ENCODE measurements around the gene RLF. TPM values are rescaled to one million over a fixed set of nuclear protein-coding genes. Genes with fewer than 3 reads are reported as not detected.
A peak's percentile ranks its signal among the peaks of the same experiment; 100 is the strongest.

RLF gene, protein sequence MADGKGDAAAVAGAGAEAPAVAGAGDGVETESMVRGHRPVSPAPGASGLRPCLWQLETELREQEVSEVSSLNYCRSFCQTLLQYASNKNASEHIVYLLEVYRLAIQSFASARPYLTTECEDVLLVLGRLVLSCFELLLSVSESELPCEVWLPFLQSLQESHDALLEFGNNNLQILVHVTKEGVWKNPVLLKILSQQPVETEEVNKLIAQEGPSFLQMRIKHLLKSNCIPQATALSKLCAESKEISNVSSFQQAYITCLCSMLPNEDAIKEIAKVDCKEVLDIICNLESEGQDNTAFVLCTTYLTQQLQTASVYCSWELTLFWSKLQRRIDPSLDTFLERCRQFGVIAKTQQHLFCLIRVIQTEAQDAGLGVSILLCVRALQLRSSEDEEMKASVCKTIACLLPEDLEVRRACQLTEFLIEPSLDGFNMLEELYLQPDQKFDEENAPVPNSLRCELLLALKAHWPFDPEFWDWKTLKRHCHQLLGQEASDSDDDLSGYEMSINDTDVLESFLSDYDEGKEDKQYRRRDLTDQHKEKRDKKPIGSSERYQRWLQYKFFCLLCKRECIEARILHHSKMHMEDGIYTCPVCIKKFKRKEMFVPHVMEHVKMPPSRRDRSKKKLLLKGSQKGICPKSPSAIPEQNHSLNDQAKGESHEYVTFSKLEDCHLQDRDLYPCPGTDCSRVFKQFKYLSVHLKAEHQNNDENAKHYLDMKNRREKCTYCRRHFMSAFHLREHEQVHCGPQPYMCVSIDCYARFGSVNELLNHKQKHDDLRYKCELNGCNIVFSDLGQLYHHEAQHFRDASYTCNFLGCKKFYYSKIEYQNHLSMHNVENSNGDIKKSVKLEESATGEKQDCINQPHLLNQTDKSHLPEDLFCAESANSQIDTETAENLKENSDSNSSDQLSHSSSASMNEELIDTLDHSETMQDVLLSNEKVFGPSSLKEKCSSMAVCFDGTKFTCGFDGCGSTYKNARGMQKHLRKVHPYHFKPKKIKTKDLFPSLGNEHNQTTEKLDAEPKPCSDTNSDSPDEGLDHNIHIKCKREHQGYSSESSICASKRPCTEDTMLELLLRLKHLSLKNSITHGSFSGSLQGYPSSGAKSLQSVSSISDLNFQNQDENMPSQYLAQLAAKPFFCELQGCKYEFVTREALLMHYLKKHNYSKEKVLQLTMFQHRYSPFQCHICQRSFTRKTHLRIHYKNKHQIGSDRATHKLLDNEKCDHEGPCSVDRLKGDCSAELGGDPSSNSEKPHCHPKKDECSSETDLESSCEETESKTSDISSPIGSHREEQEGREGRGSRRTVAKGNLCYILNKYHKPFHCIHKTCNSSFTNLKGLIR (N-terminal part only)
- 10 to 100 TPM; 19.9 to 27.6 (median 23.4) TPM for total RNA-seq
- 1 to 10 TPM; 2.4 to 6.1 (median 3.5) TPM for polyA plus RNA-seq

GRCh38 chr1:40161125-40161887 lies at the start of gene RLF:
Gene RLF, plus strand, starts transcription at chr1:40161387. Its CDS starts 13 bp downstream, at chr1:40161400.
- Histone ChIP-seq H3K9me3 (no peaks in the 10 kb centered on the region), H3K4me3 (peak within 1 kb of the TSS; percentile 69 to 97 (median 84)), H3K27me3 (no peaks in the 10 kb centered on the region), H3K4me1 (peaks cover 0 to 44% (median 35%) of the 10 kb centered on the region in 4 donors), H3K27ac (peak within 1 kb of the TSS; percentile 92 to 97 (median 94)), H3K36me3 (no peaks in the 10 kb centered on the region)
- intact Hi-C loops (cut with DNase I) = loop anchor here (2.0 kb wide), 2 partner anchors 97 to 153 kb away; partner anchors contain the start of gene ZMPSTE24
- peak; percentile 98 for DNase-seq
- TF ChIP-seq CTCF (IDR thresholded peaks at IDR 0.05) (peak in 1 of 4 experiments; percentile 8), EP300 (IDR thresholded peaks at IDR 0.05) (peak in 1 of 4 donors; percentile 89), POLR2AphosphoS5 (IDR thresholded peaks at IDR 0.05) (peak; percentile 96 to 98 (median 98)), POLR2A (IDR thresholded peaks at IDR 0.05) (peak; percentile 88 to 94)
- 0% methylated on average over 62 of the region's 62 CpGs for WGBS, 2 donors

- DNase-seq = no peak
- Histone ChIP-seq H3K9me3 (peaks cover 0 to 10% (median 7%) of the 10 kb centered on the region in 4 donors), H3K4me1 (no peaks in the 10 kb centered on the region), H3K27ac (no peak overlapping the region), H3K4me3 (no peak overlapping the region), H3K36me3 (no peaks in the 10 kb centered on the region), H3K27me3 (no peaks in the 10 kb centered on the region)
- WGBS, 2 donors = 91 to 92% methylated on average over 3 of the region's 3 CpGs
- intact Hi-C loops (cut with DNase I) = no loop called here
- TF ChIP-seq CTCF (IDR thresholded peaks at IDR 0.05) (no peak), POLR2A (IDR thresholded peaks at IDR 0.05) (no peak), POLR2AphosphoS5 (IDR thresholded peaks at IDR 0.05) (no peak), EP300 (IDR thresholded peaks at IDR 0.05) (no peak)
Observed at GRCh38 chr1:40114400-40114799, 46.8 kb upstream of the RLF start.

- TF ChIP-seq POLR2AphosphoS5 (IDR thresholded peaks at IDR 0.05) = no peak
- TF ChIP-seq EP300 (IDR thresholded peaks at IDR 0.05) = no peak
- no peak for TF ChIP-seq POLR2A (IDR thresholded peaks at IDR 0.05)
- no peak for TF ChIP-seq CTCF (IDR thresholded peaks at IDR 0.05)
- intact Hi-C loops (cut with DNase I) = no loop called here
- H3K4me3 ChIP-seq = no peak overlapping the region
- H3K27ac ChIP-seq = no peak overlapping the region
- no peak for DNase-seq
- no peaks in the 10 kb centered on the region for H3K4me1 ChIP-seq
- H3K9me3 ChIP-seq = no peaks in the 10 kb centered on the region
- H3K36me3 ChIP-seq = no peaks in the 10 kb centered on the region
- H3K27me3 ChIP-seq = no peaks in the 10 kb centered on the region
- WGBS, 2 donors = 83 to 88% methylated on average over 7 of the region's 7 CpGs
Observed at GRCh38 chr1:40120128-40120527, 41.1 kb upstream of the RLF start.

GRCh38 chr1:40122855-40123254 lies 38.3 kb upstream of the RLF start:
- Histone ChIP-seq H3K27ac (no peak overlapping the region), H3K36me3 (no peaks in the 10 kb centered on the region), H3K4me1 (no peaks in the 10 kb centered on the region), H3K4me3 (no peak overlapping the region), H3K9me3 (no peaks in the 10 kb centered on the region), H3K27me3 (peaks cover 0 to 4% (median 0%) of the 10 kb centered on the region in 3 donors)
- no peak for TF ChIP-seq POLR2AphosphoS5 (IDR thresholded peaks at IDR 0.05)
- no peak for TF ChIP-seq EP300 (IDR thresholded peaks at IDR 0.05)
- no peak for TF ChIP-seq CTCF (IDR thresholded peaks at IDR 0.05)
- TF ChIP-seq POLR2A (IDR thresholded peaks at IDR 0.05) = no peak
- DNase-seq = no peak
- intact Hi-C loops (cut with DNase I) = no loop called here
